Fibroblast of lung (primary cell): ENCODE data around the gene STAT3.
"Not testable (repeated sequence)": the region's sequence is repeated elsewhere in the genome, so short reads cannot be mapped to it uniquely, and the experiment has no call there.

Source experiments
- CTCF ChIP-seq, 2 donors: IDR thresholded peaks in 1 of 2; conservative IDR thresholded peaks in 1 of 2; 1 replicate in 1 of 2; 2 replicates in 1 of 2; pipeline ENCODE4 v1.5.1; 2011 to 2012; ENCODE audit warnings: low read length in 2 of 2, control low read depth in 1 of 2, inconsistent platforms in 1 of 2, low read depth in 1 of 2, mild to moderate bottlenecking in 1 of 2
- EZH2 ChIP-seq: IDR thresholded peaks from 2 replicates; pipeline ENCODE4 v1.5.1; 2012; ENCODE audit warnings: low read length, control low read depth, mild to moderate bottlenecking; ENCODE audit errors: missing control alignments

GRCh38 chr17:42299913-42300312 is 88.3 kb downstream of the STAT3 start:
- TF ChIP-seq CTCF (conservative IDR thresholded peaks at IDR 0.05 in 1 of 2, IDR thresholded peaks at IDR 0.05 in 1 of 2; ENCODE audit: low read depth in 1 of 2, low read length in 2 of 2); EZH2: not testable (repeated sequence)
